NCI-H446 (cell line): ENCODE measurements around the gene COX6A2.
A peak's percentile ranks its signal among the peaks of the same experiment; 100 is the strongest.
"Not testable (repeated sequence)": the region's sequence is repeated elsewhere in the genome, so short reads cannot be mapped to it uniquely, and the experiment has no call there.

ENCODE experiments used
- DNase-seq, 2 experiments: peaks; one replicate each; lab custom pipeline; 2025; lab: John Stamatoyannopoulos, UW

COX6A2 gene

DNA sequence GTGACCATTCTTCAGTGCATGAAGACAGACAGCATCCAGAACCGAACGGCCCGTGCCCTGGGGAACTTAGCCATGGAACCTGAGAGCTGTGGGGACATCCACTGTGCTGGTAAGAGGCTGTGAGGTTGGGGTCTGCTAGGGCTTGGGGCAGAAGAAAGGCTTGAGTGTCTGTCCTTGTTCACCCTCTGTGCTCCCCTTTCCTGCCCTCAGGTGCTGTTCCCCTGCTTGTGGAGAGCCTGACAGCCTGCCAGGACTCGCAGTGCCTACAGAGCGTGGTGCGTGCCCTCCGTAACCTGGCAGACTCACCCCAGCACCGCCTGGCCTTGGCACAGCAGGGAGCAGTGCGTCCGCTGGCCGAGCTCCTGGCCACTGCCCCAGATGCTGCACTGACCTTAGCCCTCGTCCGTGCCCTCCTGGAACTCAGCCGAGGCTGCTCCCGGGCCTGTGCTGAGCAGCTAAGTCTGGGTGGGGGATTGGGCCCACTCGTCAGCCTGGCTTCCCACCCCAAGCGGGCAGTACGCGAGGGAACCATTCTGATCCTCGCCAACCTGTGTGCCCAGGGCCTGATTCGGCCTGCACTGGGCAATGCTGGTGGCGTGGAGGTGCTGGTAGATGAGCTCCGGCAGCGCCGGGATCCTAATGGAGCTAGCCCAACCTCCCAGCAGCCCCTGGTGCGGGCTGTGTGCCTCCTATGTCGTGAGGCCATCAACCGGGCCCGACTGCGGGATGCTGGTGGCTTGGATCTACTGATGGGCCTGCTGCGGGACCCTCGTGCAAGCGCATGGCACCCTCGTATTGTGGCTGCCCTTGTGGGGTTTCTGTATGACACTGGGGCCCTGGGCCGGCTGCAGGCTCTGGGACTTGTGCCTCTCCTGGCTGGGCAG lies 34.0 kb upstream of the COX6A2 start:
- DNase-seq = no peak

DNA sequence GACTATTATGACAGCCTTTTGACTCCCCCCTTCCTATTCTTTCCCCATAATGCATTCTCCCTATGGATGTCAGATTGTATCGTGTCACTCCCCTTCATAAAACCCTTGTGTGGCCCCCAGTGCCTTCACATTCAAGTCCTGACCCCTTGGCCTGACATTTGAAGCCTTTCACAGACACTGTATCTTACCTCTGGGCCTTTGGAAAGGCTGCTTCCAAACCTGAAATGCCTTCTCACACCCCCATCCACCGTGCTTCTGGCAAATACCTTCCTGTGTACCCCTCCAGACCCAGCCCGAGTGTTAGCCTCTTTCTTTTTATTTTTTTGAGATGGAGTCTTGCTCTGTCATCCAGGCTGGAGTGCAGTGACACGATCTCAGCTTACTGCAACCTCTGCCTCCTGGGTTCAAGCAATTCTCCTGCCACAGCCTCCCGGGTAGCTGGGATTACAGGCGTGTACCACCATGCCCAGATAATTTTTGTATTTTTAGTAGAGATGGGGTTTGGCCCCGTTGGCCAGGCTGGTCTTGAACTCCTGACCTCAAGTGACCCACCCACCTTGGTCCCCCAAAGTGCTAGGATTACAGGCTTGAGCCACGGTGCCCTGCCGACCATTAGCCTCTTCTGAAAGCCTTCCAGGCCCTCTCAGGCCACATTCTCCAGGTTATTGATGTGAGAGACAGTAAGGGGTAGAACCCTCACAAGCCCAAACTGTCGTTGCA lies 33.2 kb upstream of the COX6A2 start:
- no peak for DNase-seq

GRCh38 chr16:31460582-31461002 lies 32.4 kb upstream of the COX6A2 start:
- DNase-seq = peak in 1 of 2 experiments; percentile 37

DNA sequence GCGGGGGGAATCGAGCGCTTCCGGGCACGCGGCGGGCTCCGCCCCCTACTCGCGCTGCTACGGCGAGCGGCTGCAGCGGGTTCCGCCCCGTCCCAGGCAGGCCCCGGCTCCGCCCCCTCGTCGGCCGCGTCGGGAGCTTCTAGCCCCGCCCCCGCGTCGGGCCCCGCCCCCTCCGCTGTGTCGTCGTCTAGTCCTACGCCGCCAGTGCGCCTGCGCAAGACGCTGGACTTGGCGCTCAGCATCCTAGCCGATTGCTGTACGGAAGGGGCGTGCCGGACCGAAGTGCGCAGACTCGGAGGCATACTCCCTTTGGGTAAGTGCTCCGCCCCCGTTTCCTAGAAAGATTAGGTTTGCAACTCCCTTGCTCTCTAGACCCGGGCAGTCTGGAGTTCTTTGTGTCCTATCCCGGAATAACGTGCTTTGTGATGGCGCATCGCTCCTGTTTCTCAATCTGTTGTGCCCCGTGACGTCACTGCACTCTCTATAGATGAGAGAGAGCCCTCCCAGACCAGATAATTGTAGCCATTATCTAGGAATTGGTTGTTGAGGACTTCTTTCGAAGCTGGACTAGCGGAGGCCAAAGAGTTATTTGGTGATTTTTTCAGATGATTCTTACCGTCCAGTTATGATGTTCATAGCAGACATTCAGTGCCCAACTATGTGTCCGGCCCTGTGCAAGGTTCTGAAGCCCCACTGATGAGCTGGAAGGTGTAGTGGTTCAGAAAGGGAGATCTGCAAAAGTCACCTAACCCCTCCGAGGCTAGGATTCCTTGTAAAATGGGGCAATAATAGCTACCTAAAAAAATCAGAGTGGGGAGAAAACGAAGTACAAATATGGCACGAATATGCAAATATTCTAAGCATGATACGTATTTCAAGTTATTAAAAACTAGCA lies 31.8 kb upstream of the COX6A2 start:
- peak; percentile 96 to 99 for DNase-seq

GRCh38 chr16:31458844-31459686 lies 30.9 kb upstream of the COX6A2 start, which contains the start of gene ARMC5:
Gene ARMC5 (plus strand): TSS chr16:31459501. CDS start chr16:31459525, 24 bp downstream.
- DNase-seq = peak; percentile 94 to 97

DNA sequence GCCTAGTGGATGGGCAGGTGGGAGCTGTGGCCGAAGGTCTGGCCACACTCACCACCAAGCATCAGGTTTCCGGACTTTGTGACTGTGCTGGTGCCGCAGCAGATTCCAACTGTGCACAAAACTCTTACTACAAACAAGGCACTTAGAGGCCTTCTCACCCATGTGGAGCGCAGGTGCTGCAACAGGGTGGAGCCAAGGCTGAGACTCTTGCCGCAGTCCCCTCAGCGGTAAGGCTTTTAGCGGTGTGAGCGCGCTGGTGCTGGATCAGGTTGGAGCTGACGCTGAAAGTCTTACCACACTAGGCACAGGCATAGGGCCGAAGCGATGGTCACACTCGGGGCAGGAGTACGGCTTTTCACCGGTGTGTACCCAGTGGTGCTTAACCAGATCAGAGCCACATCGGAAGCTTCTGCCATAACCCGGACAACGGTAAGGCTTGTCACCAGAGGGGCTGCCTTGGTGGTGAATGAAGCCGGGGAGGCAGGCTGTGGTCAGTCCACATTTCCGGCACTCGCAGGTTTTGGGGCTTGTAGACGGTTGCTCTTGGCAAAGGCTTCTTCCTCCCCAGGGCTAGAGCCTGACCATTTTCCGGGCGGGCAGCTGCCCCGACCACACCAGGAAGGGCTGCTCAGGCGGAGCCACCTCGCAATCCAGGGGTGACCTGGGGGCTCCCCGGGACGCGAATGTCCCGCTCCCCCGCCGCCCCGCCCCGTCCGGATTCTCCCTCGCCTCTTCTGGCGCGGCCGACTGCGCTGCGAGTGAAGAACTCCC lies 30.1 kb upstream of the COX6A2 start:
- DNase-seq = no peak

DNA sequence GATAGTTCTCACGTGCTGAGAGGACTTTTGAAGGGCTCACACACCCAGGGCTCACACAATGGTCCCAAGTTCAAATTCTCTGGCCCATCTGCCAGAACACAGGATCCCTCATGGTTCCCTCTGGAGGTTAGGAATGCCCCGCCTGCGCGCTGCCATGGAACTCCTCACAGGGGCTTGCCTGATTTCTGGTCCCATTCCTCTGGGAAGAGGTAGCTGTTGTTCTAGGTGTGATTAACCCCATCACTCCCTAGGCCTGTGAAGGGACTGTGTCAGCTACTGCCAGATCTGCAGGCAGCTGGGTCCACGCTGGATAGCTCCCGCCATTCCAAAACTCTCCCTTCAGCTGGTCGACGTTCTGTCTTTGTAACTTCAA lies 28.8 kb upstream of the COX6A2 start:
- no peak for DNase-seq

DNA sequence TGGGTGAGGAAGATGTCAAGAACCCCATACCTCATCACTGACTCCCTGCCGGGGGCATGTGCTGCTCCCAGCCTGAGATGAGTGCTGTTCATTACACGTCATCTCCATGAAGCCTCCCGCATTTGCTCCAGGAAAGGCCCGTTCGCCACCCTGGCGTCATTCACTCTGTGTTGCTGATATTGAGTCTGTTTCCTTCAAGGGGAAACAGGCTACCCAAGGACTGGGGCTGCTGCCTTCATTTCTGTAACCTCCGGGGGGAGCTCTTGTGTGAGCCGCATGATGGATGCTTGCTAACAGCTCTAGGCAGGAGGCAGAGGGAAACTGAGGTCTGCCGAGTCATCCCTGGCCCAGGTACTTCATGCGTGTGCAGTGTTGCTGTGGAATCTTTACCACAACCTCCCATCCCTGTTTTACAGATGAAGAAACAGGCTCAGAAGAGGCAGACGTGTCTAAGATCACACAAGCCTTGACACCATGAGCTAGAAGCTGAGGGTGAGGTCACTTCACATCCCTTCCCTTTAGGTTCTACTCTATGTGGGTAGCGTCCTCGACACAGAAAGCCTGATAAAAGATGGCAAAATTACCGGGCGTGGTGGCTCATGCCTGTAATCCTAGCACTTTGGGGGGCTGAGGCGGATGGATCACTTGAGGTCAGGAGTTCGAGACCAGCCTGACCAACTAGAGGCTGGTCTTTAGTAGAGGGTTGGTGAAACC lies 27.6 kb upstream of the COX6A2 start:
- no peak for DNase-seq

DNA sequence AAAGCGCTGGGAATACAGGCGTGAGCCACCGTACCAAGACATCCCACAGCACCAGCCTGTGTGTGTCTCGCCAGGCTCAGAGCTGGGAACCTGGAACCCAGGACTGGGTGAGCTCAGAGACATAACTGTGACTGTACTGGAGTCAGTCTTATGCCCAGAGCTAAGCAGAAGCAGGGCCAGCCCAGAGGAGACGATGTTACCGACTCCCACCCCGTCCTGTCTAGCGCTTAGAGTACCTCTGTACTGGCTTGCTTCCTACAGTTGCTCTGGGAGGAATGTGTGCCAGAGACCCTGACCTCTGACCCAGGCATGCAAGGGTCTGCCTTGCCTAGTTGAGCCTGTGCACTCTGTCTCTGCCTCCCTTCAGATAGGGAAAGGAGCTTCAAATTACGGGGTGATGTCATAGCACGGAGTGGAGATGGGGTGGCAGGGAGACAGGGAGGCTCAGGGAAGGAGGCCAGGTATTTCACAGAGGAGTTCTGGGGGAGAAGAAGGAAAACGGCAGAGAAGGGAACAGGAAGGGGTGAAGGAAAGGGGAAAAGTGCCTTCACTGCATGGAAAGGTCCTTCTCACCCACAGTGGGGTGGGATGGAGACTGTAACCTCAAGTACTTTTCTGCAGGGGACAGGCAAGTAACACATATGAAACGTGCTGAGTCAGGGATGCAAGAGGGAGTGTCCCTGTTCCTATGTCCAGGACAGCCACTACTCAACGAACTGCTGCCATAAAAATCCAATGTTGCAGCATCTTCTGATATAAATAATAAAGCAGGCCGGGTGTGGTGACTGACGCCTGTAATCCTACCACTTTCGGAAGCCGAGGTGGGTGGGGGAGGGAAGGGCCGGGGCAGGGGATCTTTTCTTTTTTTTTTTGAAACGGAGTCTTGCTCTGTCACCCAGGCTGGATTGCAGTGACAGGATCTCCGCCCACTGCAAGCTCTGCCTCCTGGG lies 25.4 kb upstream of the COX6A2 start:
- DNase-seq = no peak

DNA sequence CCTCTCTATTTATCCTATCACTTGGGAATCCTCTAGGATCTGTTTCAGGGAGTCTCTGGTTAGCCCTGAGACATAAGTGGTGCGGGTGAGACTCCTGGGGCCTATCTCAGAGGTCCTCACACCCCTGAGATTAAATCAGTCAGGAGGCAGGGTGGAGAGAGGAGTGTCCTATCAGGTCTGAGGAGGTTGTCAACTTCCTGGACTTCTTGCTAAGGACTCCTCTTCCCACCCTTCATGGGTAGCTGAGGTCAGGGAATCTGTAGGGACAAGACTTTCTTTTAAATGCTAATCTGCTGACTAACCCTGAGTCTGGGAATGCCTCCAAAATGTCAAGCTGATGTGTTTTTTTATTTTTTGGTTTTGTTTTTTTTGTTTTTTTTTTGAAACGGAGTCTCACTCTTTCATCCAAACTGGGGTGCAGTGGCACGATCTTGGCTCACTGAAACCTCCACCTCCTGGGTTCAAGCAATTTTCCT lies 24.5 kb upstream of the COX6A2 start:
- DNase-seq = no peak

DNA sequence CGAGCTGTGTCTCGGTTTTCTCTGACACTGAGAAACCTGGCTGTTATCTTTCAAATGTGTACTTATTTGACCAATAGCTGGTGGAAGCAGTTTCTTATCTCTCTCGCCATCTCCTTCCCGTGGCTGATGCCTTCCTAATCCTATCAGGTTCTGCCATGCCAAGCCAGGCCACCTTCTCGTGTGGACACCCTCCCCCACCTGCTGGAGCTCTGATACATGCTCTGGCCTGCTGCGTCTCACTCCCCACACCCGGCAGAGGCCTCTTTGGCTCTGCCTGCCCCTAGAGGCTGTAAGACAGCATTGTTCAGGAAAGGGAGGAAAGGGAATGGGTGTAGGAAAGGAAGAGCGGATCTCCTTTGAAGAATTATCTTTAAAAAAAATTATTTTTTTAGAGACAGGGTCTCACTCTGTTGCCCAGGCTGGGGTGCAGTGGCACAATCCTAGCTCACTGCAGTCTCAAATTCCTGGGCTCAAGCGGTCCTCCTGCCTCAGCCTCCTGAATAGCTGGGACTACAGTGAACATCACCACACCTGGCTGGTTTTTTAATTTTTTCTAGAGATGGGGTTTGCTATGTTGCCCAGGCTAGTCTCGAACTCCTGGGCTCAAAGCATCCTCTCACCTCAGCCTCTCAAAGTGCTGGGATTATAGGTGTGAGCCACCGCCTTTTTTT lies 23.7 kb upstream of the COX6A2 start:
- DNase-seq = peak; percentile 10 to 60

DNA sequence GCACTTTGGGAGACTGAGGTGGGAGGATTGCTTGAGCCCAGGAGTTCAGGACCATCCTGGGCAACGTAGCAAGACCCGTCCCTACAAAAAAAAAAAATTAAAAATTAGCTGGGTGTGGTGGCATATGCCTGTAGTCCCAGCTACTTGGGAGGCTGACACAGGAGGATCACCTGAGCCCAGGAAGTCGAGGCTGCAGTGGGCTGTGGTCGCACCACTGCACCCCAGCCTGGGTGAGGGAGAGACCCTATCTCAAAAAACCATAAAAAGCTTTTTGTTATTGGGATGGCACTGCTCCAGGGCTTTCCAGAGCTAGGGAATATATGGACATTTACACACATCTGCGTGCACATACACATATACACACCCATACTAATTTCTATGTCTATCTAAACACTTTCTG lies 23.0 kb upstream of the COX6A2 start:
- no peak for DNase-seq

DNA sequence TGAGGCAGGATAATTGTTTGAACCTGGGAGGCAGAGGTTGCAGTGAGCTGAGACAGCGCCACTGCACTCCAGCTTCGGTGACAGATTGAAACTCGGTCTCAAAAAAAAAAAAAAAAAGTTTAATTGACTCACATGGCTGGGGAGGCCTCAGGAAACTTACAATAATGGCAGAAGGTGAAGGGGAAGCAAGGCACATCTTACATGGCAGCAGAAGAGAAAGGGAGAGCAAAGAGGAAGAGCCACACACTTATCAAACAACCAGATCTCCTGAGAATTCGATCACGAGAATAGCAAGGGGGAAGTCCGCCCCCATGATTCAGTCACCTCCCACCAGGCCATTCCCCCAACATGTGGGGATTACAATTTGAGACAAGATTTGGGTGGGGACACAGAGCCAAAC lies 17.8 kb upstream of the COX6A2 start:
- not testable (repeated sequence) for DNase-seq

DNA sequence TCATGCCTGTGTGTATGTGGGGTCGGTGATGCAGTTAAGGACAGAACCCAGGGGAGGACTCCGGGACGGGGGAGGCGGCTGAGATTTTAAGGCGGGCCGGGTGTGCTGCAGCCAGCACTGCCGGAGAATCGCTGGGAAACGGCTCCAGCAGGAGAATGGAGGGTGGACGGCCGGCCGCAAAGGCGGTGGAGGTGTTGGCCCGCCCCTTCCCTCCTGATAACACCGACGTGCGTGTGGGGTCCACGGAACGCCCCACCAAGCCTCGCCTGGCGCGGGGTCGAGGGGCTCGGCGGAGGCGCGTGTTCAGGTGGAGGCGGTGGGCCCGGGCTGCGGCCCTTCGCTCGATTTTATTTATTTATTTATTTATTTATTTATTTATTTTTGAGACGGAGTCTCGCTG lies 13.8 kb upstream of the COX6A2 start:
- no peak for DNase-seq

GRCh38 chr16:31440516-31441184 lies 12.5 kb upstream of the COX6A2 start:
- no peak for DNase-seq

DNA sequence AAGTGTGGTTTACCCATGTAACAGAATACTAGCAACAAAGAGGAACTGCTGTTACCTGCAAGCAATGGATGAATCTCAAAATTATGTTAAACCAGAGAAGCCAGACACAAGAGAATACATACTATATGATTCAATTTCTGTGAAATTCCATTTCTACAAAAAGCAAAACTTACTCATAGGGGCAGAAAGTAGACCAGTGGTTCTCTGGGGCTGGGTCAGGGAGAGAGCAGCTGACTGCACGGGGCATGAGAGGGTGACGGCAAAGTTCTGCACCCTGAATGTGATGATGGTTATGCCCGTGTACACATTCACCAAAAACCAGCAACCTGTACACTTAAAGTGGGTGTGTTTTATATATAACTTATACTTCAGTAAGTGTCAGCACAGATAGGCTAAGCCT lies 11.4 kb upstream of the COX6A2 start:
- no peak for DNase-seq

GRCh38 chr16:31439023-31439422 lies 10.9 kb upstream of the COX6A2 start:
- not testable (repeated sequence) for DNase-seq
